CD4-positive, alpha-beta T cell treated with Interleukin-4 for 1 hour (primary cell): ENCODE results near the gene SIK3.

ENCODE experiments used
- DNase-seq, 2 donors: peaks; one replicate each; pipeline ENCODE4 v3.0.0-alpha.2; 2020 to 2022

The SIK3 gene

DNA sequence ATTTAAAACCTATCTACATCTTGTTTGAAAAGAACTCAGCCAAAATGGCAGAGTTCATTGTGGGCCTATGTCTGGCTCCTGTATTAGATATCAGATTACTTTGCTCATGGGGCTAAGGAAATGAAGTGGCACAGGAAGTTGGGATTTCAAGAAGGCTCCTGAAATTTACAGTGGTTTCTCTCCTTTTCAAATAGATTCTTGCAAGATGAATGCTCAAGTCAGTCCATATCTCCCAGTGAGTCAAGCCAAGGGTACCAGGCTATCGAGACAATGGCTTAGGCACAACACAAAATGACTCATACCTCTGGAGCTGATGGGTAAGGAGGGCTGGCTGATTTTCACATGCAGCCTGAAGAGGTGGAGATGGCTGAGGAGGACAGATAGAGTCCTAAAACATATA, 236.7 kb downstream of the SIK3 start:
- no peak for DNase-seq

DNA sequence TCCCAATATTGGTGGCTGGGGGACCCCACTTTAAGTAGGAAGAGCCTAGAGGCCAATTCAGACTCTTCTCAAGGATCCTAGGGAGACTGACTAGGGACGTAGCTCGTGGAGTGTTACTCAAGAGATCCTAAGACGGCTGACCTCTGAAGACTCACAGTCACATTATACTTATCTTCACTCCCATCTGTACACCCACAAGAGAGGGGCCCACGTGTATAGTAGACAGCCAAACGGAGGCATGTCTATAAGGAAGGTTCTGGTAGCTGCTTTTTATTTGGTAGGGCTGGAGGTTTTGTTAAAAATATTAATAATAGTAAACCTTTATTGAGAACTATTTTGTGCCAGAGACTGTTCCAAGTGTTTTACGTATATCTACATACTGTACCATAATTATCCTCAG, 237.9 kb downstream of the SIK3 start:
- no peak for DNase-seq

DNA sequence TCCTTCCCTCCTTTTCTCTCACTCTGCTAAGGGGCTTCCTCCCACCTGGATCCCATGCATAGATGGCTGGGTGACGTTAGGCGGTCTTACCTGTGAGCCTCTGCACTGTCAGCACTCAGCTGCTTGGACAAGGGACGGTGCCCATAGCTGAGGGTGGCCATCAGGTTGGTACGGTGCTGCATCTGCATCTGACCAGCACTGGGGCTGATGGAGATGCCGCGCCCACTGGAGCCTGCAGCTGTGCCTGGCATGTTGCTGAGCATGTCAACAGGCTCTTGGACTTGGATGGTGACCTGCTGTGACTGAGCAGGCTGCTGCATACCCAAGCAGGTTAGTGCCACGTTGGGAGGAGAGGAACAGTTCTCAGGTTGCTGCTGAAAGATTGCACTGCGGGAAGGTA, 239.1 kb downstream of the SIK3 start:
- no peak for DNase-seq

DNA sequence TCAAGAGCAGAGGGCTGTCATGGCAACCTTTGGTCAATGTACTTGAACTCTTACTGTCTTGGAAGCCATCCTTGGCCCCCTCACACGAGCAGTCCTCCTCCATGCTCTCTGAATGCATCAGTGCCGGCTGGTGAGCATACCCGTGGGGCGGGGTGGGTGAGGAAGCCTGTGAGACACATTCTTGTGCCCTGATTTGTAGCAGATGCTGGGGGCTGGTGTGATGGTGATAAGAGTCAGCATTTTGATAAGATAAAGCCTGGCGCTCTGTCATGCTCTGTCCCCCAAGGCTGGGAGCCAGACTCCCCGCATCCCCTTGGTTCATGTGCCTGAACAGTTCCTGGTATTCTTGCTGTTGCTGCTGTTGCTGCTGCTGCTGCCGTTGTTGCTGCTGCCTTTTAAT, 240.3 kb downstream of the SIK3 start:
- DNase-seq, result no peak

DNA sequence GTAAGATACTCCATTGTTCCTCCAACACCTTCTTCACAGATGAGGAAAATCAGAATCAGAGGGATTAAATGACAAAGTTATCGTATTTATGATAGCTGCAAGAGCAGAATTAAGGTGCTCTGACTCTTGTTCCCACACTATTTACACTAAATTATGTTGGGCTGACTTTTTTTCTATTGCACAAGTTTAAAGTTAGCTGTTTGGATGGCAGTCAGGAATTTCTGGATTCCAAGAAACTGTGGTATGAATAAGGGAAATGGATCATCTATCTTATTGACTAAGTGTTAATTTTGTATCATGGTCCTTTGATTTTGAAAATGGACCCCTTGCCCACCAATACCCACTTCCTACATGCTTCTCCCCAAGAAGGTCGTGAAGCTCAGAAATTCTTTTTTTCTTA, 240.9 kb downstream of the SIK3 start:
- no peak for DNase-seq

DNA sequence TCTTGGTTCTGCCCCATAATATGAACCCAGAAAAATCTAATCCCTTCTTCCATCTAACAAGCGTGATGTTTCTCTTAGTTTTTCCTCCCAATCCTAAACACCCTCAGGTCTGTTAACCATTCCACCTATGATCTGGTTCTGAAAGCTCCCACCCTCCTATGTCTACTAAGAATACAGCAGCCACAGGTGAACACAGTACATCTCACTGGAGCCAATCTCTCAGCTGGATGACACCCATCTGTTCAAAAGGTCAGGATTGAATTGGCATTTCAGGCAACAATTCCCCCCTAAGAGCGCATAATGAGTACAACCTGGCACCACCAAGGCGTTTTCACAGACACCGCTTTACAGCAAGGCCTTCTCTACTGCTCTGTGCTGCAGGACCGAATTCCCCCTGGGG, 241.8 kb downstream of the SIK3 start:
- no peak for DNase-seq

DNA sequence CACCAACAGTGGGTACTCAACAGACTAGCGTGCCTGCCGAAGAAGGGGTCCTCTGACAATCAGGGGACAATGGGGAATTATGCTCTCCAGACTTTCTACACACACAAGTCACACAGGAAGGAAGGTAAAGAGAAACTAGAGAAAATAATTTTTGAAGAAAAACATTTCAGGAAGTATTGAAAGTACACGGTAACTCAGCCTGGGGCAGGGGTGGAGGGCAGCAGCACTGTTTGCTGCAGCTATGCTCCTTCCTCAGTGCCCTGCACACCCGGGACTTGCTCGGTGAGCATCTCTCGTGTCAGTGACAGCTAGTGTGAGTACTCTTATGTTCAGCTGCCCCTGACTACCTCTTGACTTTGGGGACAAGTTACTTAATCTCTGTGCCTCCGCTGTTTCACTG, 242.8 kb downstream of the SIK3 start:
- DNase-seq, result no peak

DNA sequence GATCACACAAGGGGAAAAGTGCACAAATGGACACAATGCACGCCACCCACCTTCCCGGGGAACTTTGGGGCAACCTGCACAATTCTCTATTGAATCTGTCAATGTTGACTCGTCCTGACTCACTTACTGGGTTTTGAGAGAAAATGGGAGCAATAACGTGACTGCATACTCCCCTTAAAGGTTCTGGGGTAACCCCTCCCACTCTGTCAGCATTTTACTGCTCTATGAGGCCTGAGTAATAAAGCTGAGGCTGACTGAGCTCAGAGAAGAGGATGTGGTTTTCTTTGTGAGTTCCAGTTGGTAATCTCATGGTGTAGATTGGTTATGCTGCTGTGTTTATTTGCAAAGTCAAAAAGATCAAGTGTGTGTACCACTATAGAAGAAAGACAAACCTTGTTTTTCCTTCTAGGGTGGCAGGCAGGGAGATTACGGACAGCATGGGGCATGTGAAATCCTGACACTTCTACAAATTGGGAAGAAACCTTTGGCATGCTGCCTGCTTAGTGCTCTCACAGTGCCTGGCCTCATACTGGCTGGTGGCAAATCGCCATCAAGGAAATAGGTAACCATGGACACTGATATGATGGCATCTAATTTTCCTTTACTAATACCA, 244.7 kb downstream of the SIK3 start:
- peak; percentile 68 to 84 for DNase-seq

DNA sequence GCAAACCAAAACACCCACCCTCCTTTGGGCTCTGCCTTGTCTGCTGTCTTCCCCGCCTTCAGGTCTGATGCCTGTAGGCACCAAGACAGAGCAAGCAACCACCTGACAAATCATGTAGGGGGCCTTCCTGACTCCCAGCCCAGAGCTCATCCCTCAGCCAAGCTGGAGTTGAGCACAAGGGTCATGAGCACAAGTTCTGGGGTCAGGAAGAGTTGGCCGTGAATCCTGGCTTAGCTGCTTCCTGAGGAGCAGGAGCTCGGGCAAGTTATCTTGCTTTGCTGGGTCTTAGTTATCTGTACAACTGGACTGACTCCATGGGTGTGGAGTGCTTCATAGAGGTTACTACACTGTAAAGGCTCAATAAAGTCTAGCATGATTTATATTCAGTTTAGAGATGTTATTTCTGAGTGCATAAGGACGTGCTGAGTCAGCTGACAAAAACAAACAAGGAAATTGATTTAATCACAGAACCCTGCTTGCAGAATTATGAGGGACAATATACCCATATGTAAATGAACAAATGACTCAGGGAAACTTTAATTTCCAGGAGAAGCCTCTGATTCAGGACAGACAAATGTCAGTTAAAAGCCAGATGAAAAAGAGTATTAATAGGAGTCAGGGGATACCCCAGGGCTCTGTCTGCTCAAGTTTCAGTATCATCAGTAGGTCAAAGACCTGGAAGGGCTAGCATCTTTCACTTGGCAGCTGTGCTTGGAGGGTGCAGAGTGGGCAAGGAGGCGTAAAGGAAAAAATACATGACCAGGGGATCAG, 245.8 kb downstream of the SIK3 start:
- no peak for DNase-seq

DNA sequence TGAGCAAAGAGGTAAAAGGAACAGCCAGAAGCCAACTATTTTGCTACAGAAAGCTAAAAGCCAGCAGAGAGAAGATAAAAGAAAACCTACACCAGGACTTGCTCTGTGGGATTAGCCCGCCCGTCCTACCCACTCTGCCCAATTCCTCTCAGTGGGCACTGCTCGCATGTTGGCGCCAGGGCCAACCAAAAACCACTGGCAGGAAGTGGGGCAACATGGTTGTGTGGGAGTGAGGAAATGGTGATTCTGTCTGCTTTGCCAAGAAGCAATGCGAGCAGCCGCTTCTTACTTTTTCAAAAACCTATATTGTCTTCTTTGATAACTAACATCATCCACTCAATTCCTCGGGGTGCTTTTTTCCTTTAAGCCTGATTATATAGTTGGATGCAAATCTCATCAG, 246.6 kb downstream of the SIK3 start:
- peak; percentile 50 to 61 for DNase-seq

DNA sequence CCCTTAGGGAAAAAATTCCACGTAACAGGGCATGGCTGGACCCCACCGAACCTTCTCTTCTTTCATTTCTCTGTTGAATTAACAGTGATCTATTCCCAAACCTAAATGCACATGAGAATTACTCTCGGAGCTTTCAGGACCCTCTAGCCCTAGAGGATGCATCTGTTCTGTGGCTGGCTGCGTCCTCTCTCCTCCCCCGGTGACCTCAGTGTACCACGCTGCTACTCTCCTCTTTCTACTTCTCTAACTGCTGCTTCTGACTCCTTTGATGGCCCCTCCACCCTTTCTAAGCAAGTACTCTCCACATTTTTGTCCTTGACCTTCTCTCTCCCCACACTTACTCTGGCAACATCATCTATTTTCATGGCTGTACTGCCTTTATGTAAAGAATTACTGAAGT, 248.7 kb downstream of the SIK3 start:
- DNase-seq, result no peak

DNA sequence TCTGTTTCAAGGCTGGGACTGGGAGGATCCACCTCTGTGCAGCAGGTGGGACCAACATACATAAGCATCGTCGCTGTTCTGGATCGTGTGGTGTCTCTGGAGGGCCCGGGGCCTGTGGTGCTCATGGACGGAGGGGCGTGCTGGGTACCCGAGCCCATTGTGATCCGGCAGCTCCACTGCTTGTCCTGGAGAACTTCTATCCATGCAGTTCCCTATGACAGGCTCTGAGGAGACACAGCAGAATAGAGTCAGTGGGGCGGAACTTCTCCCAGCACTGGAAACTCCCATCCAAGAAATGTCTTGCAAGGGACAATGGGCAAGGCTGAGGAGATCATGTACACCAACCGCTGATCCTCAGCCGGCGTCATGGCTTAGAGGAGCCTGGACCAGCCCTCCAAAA, 249.2 kb downstream of the SIK3 start:
- no peak for DNase-seq

DNA sequence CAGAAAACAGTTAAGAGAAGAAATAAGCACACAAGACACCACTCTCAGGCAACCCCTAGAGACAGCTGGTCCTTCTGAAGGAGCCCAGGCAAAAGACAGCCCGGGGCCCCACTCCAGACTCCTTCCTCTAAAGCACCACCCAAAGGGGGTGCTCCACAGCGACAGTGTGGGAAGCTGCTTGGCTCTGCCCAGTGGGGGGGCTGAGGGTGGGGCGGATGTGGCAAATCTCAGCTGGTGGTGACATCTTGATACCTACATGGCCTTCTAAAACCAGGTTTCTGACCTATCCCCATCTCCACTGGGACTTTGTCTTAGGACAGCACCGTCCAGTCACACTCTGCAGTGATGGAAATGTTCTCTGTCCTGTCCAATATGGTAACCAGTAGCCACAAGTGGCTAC, 250.6 kb downstream of the SIK3 start:
- no peak for DNase-seq

DNA sequence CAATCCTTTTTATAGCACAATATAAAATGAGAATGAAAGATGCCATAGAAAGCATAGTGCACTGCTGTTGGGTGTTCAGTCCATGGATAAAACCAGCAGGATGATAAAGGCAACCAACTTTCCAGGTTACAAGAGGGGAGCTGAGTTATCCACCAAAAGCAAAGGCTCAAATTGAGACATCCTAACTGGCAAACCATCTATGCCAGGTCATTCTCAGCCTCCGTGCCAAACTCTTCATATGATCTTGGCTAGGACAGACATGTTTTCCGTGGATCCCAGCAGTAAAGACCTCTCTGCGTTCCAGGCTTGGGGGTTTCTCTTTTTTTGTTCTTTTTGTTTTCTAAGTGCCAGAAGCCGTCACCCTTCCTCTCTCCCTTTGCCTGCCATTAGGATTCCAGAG, 253.5 kb downstream of the SIK3 start:
- no peak for DNase-seq

DNA sequence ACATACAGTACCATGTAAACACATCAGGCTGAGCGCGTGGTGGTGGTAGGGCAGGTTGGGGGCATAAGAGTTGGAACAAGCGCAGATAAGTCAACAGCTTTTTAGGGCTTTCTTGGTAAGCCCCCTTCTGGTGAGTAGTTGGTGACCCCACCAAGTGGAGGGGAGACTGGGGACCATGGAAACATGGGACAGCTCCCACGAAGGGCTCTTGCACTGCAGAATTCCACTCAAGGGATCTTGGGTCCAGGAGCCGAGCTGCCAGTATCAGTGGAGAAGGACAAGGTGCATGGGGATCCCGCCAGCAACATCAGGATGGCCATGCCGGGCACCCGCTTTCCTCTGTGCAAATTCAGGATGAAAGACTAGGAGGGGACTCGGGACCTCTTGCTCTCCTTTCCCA, 254.6 kb downstream of the SIK3 start:
- no peak for DNase-seq

DNA sequence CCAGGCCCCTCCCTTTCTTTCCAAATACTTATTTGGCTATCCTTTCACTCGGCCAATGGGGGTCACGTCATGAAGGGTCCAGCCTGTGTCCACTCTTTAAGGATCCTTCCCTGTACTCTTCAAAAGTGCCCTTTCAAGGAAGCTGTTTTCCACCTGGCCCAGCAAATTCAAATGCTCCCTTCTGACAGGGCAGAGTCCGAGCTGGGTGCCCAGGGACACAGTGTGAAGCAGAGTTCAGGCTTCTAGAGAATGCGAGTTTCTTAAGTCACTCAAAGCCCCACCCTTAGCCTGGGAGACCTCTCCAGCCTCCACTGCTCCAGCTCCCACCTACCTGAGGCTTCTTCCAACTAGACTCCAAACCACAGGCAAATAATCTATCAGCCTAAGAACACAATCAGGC, 255.3 kb downstream of the SIK3 start:
- no peak for DNase-seq

DNA sequence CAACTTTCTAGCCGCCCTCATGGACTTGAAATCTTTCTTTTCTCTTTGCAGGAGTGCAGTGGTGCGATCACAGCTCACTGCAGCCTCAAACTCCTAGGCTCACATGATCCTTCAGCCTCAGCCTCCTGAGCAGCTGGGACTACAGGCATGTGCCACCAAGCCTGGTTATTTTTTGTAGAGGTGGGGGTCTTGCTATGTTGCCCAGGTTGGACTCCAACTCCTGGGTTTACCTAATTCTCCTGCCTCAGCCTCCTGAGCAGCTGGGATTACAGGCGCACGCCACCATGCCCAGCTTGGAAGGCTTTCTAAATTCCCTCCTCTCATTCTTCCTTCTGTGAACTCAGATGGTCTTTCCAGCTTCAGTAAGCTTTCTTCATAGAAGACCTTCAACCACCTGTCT, 256.1 kb downstream of the SIK3 start:
- no peak for DNase-seq

DNA sequence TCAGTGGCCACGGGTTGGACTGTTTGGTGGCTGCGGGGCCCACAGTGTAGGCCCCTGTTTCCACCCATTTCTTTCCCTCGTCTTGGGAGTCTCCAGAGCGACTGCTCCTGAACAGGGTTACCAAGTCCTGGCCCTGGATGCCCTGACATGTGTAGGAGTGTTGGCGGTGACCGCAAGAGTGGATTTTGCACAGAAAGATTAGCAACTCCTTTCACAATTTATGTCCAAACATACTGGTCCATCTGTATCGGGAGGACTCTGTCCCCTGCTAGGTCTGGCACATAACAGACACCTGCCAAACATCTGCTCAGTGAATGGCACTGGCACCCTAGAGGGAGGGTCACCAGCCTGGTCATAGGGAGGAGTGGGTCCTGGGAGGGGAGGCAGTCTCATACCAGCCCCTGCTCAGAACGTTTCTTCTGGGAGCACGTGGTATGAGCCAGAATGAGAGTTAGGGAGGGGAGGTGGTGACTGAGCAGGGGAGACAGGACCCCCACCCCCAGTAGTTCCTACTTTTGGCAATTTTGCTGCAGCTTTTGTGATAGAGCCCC, 257.4 kb downstream of the SIK3 start:
- DNase-seq, result no peak

DNA sequence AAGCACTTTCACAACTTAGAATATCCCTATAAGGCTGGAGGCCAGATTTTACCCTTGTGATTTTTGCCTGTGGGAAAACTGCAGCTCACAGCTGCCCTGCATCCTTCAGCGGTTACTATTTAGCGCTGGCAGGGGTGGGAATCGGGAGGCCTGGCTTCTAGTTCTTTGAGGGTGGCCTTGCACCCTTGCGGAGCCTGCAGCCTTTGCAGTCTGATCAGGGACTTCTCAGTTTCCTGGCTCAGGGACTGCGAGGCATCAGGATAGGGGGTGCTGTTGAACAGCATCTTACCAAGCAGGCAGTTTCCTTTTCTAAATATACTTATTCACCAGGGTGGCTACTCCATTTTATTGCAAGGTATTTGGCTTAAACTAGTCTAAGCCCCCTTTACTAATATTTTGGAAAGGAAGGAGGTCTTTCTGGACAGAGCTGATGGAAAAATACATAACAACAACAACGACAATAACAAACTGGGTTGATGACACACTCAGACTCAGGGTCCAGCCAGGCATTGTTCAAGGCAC, 257.9 kb downstream of the SIK3 start:
- no peak for DNase-seq

DNA sequence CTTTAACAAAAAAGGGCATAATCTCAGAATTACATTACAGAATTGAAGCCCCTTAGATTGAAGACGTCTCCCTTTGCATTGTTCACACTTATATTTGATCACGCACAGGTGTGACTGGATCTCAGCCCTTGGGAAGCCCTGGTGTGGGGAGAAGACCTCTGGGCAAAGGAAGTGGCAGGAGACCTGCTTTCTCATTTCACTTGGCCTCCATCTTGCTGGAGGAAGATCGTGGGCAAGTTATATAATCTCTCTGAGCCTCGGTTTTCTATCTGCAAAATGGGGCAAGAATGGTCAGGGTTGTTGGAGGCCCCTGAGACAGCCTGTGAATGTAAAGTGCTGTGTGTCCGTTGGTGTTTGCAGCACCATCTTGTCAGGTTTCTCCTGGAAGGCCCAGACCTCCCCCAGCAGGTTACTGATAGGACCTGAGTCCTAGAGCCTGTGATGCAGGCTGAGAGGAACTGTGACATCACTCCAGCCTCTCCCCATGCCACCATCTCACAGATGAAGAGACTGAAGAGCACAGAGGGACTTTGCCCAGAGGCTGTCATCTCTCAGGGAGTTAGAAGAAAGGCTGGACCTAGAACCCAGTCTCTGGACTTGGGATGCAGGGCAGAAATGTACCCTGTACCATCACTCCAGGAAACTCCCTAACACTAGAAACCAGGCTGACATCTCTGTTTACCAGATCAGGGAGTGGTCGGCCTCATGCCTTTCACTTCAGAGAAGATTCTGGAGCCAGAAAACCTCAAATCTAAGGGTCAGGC, 259.7 kb downstream of the SIK3 start:
- DNase-seq, result no peak

DNA sequence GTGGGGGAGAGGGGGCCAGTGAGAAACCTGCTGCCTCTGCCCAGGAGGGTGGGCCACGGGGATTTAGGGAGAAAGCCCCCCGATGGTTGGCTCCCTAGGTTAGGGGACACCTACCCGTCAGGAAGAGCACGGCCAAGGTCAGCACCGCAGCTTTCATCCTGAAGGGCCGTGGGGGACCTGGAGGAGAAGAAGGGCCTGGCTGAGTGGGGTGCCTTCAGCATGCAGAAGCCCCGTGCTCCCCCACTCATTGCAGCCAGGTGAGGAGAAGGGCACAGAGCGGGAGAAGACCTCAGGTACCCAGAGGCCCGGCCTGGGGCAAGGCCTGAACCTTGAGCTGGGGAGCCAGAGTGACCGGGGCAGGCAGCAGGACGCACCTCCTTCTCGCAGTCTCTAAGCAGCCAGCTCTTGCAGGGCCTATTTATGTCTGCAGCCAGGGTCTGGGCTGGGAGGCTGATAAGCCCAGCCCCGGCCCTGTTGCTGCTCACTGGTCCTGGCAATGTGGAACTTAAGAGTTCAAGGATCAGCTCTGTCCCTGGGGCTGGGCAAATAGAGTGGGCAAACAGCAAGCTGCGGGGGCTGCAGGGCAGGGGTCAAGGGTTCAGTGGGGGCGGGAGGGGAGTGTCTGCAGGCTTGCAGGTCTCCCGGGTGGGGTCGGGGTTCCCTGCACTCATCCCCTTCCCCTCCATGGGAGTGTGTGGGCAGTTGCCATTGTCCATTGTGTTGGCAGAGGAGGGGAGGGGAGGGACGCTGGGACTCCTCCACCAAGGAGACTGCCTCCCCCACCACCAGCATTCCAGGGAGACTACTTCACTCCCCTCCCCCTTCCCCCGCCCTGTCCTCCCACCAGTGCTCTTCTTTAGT, 260.8 kb downstream of the SIK3 start, which contains the start of gene APOA1:
Gene APOA1 (minus strand): TSS at position 392 of the 861 bp plus-strand sequence. CDS start 235 bp downstream, at position 157.
- no peak for DNase-seq

DNA sequence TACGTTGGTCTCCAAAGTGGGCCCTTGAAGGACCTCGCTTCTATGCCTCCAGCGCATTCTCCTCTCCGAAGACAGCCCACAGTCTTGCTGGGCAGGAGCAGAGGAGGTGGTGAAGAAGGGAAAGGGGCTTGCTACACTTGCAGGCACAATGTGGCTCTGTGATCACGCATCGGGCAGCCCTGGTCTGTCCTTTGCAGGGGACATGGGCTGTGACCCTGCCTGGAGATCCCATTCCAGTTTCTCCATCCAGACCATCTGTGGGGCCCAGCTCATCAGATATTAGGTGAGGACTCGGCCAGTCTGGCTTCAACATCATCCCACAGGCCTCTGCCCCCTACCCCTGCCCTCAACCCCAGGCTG, 261.6 kb downstream of the SIK3 start:
- DNase-seq, result no peak
